HEK293 (cell line): Measurements from ENCODE around the gene NEB.

ENCODE experiments used
- CTCF ChIP-seq: fragments of 450-650 bp; formaldehyde crosslinking; IDR thresholded peaks from 2 replicates; pipeline ENCODE4 v1.5.1; 2016; ENCODE audit warnings: missing biosample characterization, missing genetic modification characterization
- SP7 ChIP-seq: fragments of 450-650 bp; formaldehyde crosslinking; IDR thresholded peaks from 2 replicates; pipeline ENCODE4 v1.5.1; 2016; ENCODE audit warnings: missing biosample characterization, missing genetic modification characterization
- TCF7L2 ChIP-seq: IDR thresholded peaks from 2 replicates; pipeline ENCODE4 v1.6.1; 2011; ENCODE audit warnings: low read depth, mild to moderate bottlenecking, inconsistent platforms, low read length, moderate library complexity, borderline replicate concordance
- ZFHX2 ChIP-seq: fragments of 450-650 bp; formaldehyde crosslinking; conservative IDR thresholded peaks from 2 replicates; pipeline ENCODE4 v1.5.1; 2016; ENCODE audit warnings: missing biosample characterization, missing genetic modification characterization
- ZNF449 ChIP-seq: fragments of 450-650 bp; formaldehyde crosslinking; IDR thresholded peaks from 2 replicates; pipeline ENCODE4 v1.5.1; 2017; ENCODE audit warnings: missing biosample characterization, mild to moderate bottlenecking, missing genetic modification characterization, moderate library complexity
- ZNF549 ChIP-seq: fragments of 450-650 bp; IDR thresholded peaks from 2 replicates; pipeline ENCODE4 v1.5.1; 2018; ENCODE audit warnings: missing biosample characterization, missing genetic modification characterization, mild to moderate bottlenecking, inconsistent platforms, moderate library complexity

- no peak for TF ChIP-seq CTCF (tag by site-specific recombination)
- no peak for TF ChIP-seq ZFHX2
- no peak for TF ChIP-seq TCF7L2
- no peak for TF ChIP-seq SP7
- no peak for TF ChIP-seq ZNF549
- no peak for TF ChIP-seq ZNF449 (tag by site-specific recombination)
Measured at GRCh38 chr2:151609705-151610104, 124.6 kb downstream of the NEB start.
